CD4-positive, CD25-positive, alpha-beta regulatory T cell (primary cell): ENCODE results near the gene SLC49A4. TPM values are rescaled to one million over a fixed set of nuclear protein-coding genes. Genes with fewer than 3 reads are reported as not detected.

Experiments used
- ATAC-seq, 2 donors: fragments of 150-1000 bp; cut with Tn5 transposase; one replicate each; pipeline ENCODE4 v1.10.0; 2021; ENCODE audit warnings: low read depth in 2 of 2, moderate number of reproducible peaks in 2 of 2, moderate library complexity in 1 of 2
- DNase-seq, 3 donors: peaks; one replicate each; pipeline versions ENCODE4 v3.0.0 to v3.0.0-alpha.2; 2012 to 2022; ENCODE audit warnings: mixed read lengths in 1 of 3
- H3K27ac ChIP-seq: one replicate; pipeline ENCODE4 v1.7.0; 2013; ENCODE audit warnings: mild to moderate bottlenecking, low read length; ENCODE audit not compliant: insufficient read depth, poor library complexity, severe bottlenecking
- H3K27me3 ChIP-seq: one replicate; pipeline ENCODE4 v1.7.0; 2013; ENCODE audit warnings: low read length; ENCODE audit not compliant: control insufficient read depth, insufficient read depth
- H3K36me3 ChIP-seq: one replicate; pipeline ENCODE4 v1.7.0; 2013; ENCODE audit warnings: mild to moderate bottlenecking, low read length, moderate library complexity; ENCODE audit not compliant: control insufficient read depth, insufficient read depth
- H3K4me1 ChIP-seq: 2 replicates; pipeline ENCODE4 v1.7.0; 2013; ENCODE audit warnings: mild to moderate bottlenecking, low read length; ENCODE audit not compliant: insufficient read depth, control insufficient read depth, poor library complexity, severe bottlenecking
- H3K4me3 ChIP-seq: one replicate; pipeline ENCODE4 v1.7.0; 2013; ENCODE audit warnings: low read depth, mild to moderate bottlenecking, low read length, moderate library complexity
- H3K9me3 ChIP-seq, 2 experiments: 1 replicate in 1 of 2; 2 replicates in 1 of 2; pipeline ENCODE4 v1.7.0; 2013; ENCODE audit warnings: low read length in 2 of 2, mild to moderate bottlenecking in 1 of 2, moderate library complexity in 1 of 2; ENCODE audit not compliant: control insufficient read depth in 2 of 2
- H3K27ac Mint-ChIP-seq, 3 donors: one replicate each; pipeline ENCODE4 v1.8.0; 2020 to 2022; ENCODE audit warnings: mild to moderate bottlenecking in 3 of 3, mixed read lengths in 3 of 3, moderate library complexity in 2 of 3
- H3K27me3 Mint-ChIP-seq: one replicate; pipeline ENCODE4 v1.8.0; 2022; ENCODE audit warnings: mild to moderate bottlenecking, mixed read lengths
- H3K36me3 Mint-ChIP-seq: one replicate; pipeline ENCODE4 v1.8.0; 2020; ENCODE audit warnings: mixed read lengths
- H3K4me1 Mint-ChIP-seq, 4 donors: one replicate each; pipeline ENCODE4 v1.8.0; 2020 to 2022; ENCODE audit warnings: mixed read lengths in 4 of 4, mild to moderate bottlenecking in 1 of 4
- H3K4me3 Mint-ChIP-seq, 4 donors: one replicate each; pipeline ENCODE4 v1.8.0; 2020 to 2022; ENCODE audit warnings: mild to moderate bottlenecking in 4 of 4, mixed read lengths in 4 of 4, moderate library complexity in 3 of 4
- H3K9me3 Mint-ChIP-seq, 7 donors: one replicate each; pipeline ENCODE4 v1.8.0; 2020 to 2022; ENCODE audit warnings: mixed read lengths in 7 of 7, mild to moderate bottlenecking in 3 of 7, moderate library complexity in 2 of 7
- polyA plus RNA-seq, 4 donors: library from polyadenylated mRNA; unstranded; fragments of 300-500 nt; fragmentation: Illumina TruSeq; gene quantifications; one replicate each; pipeline ENCODE4 v1.2.3, GENCODE V29; 2021
- total RNA-seq: library from RNA; stranded (reverse); gene quantifications from one replicate; pipeline ENCODE4 v1.2.3, GENCODE V29; 2022

The SLC49A4 gene
- total and polyA plus RNA-seq, 5 donors from 2014 or later, result 2.3 to 6.3 (median 3.3) TPM

DNA sequence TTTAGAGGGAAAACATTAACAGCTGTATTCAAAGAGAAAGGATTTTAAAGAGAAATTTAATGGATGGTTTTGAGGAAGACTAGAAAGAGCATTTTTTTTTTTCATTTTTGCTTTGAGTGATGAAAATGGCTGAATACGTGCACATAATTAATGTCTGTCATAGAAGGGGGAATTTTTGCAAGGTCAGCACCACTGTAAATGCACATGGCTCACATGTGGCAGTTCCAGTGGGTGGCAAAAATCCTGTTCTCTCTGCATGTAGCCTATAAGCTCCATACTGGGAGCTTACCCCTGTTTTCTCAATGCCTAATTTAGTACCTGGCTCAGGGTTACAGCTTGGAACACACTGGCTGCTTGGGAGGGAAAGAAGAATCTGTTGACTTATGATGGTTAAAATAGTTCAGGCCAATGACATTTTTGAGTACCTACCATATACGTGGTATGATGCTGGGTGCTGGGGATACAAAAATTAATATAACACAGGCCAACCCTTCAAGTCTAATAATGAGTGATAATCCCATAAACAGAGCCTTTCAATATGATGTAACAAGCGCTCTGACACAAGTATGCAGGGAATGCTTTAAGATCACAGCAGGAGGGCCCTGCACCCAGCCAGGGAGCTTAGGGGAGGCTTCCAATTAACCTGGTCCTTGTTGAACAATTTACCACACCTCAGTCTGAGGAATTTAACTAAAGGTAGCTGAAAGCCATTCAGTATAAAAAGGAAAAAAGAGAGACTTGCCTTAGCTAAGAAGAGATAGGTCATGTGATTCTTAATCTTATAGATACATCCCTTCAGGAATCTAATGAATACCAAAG, 34.2 kb upstream of the SLC49A4 start:
- Histone ChIP-seq H3K9me3 (no peaks in the 10 kb centered on the region), H3K4me3 (no peak overlapping the region), H3K27ac (no peak overlapping the region), H3K36me3 (peaks cover 21% of the 10 kb centered on the region), H3K27me3 (no peaks in the 10 kb centered on the region), H3K4me1 (no peaks in the 10 kb centered on the region)
- no peak for DNase-seq
- peaks cover 22% of the 10 kb centered on the region for H3K36me3 Mint-ChIP-seq
- H3K4me1 Mint-ChIP-seq, result peaks cover 4 to 21% (median 12%) of the 10 kb centered on the region in 4 donors
- H3K27ac Mint-ChIP-seq, result peak overlapping the region; percentile 33 to 82 (median 44)
- ATAC-seq, result no peak
- H3K4me3 Mint-ChIP-seq, result no peak overlapping the region
- no peaks in the 10 kb centered on the region for H3K27me3 Mint-ChIP-seq
- H3K9me3 Mint-ChIP-seq, result no peaks in the 10 kb centered on the region

DNA sequence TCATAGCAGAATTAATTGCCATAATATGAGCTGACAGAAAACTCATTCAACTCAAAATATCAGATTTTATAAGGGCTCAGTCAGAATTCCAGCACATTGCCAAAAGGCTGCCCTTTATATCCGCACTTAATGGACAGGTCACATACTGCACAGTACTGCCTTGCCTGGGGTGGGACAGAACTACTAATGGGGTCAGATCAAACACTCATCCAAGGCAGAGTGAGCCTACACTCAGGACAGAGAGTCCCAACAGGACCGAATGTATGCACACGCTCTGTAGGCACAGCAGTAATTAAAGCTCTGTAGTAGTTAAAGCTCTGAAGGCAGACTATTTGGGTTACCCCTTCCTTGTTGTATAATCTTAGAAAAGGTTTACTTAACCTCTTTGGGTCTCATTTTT, 28.4 kb upstream of the SLC49A4 start:
- Histone ChIP-seq H3K27ac (no peak overlapping the region), H3K36me3 (peaks cover 27% of the 10 kb centered on the region), H3K4me1 (no peaks in the 10 kb centered on the region), H3K4me3 (no peak overlapping the region), H3K9me3 (no peaks in the 10 kb centered on the region), H3K27me3 (no peaks in the 10 kb centered on the region)
- Mint-ChIP-seq H3K27me3 (no peaks in the 10 kb centered on the region), H3K4me3 (no peak overlapping the region), H3K36me3 (peaks cover 49% of the 10 kb centered on the region), H3K9me3 (peaks cover 0 to 1% (median 0%) of the 10 kb centered on the region in 7 donors), H3K4me1 (peaks cover 0 to 16% (median 10%) of the 10 kb centered on the region in 4 donors), H3K27ac (no peak overlapping the region)
- DNase-seq (no peak), ATAC-seq (no peak)

DNA sequence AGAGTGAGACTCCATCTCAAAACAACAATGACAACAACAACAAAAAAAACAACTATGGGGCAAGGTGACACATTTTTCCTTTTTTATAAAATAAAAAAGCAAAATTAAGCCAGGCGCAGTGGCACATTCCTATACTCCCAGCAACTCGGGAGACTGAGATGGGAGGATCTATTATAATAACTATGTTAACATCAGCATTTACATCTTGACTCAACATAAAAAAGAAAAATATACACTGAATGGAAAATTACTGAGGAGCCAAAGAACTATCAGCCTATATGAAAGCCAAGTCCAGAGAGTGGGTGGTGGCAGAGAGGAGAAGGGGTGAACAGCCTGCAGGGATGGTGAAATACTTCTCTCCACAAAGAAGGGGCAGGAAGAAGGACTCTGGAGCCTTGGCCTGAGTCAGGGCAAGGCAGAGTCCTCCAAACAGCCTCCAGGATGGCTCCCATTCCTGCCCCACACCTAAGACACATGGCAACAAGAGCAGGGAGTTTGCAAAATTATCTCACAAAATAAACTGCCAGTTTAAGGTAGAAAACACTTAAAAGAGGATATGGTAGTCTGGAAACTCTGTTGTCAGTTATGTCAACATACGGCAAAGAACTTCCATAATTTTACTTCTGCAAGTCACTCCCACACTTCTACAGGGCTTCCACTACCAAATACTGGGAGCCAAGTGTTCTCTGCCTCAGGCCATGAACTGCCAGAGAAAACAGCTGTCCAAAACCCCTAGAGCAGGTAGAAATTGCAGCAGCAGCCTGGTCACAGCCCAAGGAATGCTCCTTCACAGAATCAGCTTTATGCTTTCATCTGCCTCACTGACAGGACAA, 27.1 kb upstream of the SLC49A4 start:
- ATAC-seq, result no peak
- H3K4me3 Mint-ChIP-seq, result no peak overlapping the region
- peak overlapping the region in 2 of 3 donors; percentile 53 to 72 for H3K27ac Mint-ChIP-seq
- H3K27me3 Mint-ChIP-seq, result no peaks in the 10 kb centered on the region
- H3K9me3 ChIP-seq, result no peaks in the 10 kb centered on the region
- H3K36me3 ChIP-seq, result peaks cover 27% of the 10 kb centered on the region
- H3K4me1 Mint-ChIP-seq, result peaks cover 0 to 19% (median 8%) of the 10 kb centered on the region in 4 donors
- no peak for DNase-seq
- H3K27ac ChIP-seq, result no peak overlapping the region
- H3K27me3 ChIP-seq, result no peaks in the 10 kb centered on the region
- no peak overlapping the region for H3K4me3 ChIP-seq
- no peaks in the 10 kb centered on the region for H3K4me1 ChIP-seq
- H3K36me3 Mint-ChIP-seq, result peaks cover 39% of the 10 kb centered on the region
- peaks cover 0 to 1% (median 0%) of the 10 kb centered on the region in 7 donors for H3K9me3 Mint-ChIP-seq

DNA sequence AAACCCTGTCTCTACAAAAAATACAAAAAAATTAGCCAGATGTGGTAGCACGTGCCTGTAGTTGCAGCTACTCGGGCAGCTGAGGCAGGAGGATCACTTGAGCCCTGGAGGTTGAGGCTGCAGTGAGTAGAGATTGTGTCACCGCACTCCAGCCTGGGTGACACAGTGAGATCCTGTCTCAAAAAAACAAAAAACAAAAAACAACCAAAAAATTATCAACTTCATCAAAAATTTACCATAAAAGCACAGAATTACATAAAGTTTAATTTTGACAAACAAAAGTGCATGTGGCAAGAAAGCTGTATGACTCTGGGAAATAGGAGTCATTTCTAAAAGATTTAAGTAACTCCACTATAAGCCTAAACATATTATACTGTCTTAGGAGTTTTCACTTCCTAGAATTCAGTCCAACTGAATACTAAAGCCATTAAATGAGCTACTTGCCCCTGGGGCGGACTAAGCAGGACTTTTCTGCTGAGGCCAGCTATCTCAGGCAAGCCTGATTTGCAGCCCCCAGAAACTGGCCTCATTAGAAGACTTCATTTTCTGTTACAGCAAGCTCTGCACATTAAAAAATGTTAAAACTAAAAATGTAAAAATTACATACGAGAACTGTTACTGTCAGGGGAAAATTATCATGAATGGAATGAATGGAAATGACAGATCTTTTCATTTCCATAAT, 24.2 kb upstream of the SLC49A4 start:
- no peaks in the 10 kb centered on the region for H3K4me1 ChIP-seq
- ATAC-seq, result no peak
- no peak overlapping the region for H3K27ac ChIP-seq
- H3K9me3 Mint-ChIP-seq, result peaks cover 0 to 1% (median 0%) of the 10 kb centered on the region in 7 donors
- peaks cover 0 to 18% (median 5%) of the 10 kb centered on the region in 4 donors for H3K4me1 Mint-ChIP-seq
- H3K36me3 Mint-ChIP-seq, result peaks cover 40% of the 10 kb centered on the region
- no peaks in the 10 kb centered on the region for H3K27me3 ChIP-seq
- no peaks in the 10 kb centered on the region for H3K9me3 ChIP-seq
- peaks cover 28% of the 10 kb centered on the region for H3K36me3 ChIP-seq
- no peaks in the 10 kb centered on the region for H3K27me3 Mint-ChIP-seq
- no peak overlapping the region for H3K4me3 Mint-ChIP-seq
- H3K4me3 ChIP-seq, result no peak overlapping the region
- no peak overlapping the region for H3K27ac Mint-ChIP-seq
- DNase-seq, result no peak

DNA sequence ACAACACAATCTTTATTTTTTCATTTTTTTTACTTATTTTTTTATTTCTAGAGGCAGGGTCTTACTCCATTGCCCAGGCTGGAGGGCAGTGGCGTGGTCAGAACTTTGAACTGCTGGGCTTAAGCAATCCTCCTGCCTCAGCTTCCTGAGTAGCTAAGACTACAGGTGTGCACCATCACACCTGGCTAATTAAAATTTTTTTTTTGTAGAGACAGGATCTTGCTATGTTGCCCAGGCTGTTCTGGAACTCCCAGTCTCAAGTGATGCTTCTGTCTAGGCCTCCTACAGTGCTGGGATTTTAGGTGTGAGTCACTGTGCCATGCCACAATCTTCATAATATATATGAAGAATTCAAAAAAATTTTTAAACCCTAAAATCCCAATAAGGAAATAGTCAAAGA, 22.0 kb upstream of the SLC49A4 start:
- Histone ChIP-seq H3K4me3 (no peak overlapping the region), H3K4me1 (no peaks in the 10 kb centered on the region), H3K27me3 (no peaks in the 10 kb centered on the region), H3K9me3 (no peaks in the 10 kb centered on the region), H3K27ac (no peak overlapping the region), H3K36me3 (peaks cover 21% of the 10 kb centered on the region)
- H3K27ac Mint-ChIP-seq, result no peak overlapping the region
- H3K9me3 Mint-ChIP-seq, result no peaks in the 10 kb centered on the region
- H3K4me1 Mint-ChIP-seq, result peaks cover 0 to 18% (median 10%) of the 10 kb centered on the region in 4 donors
- peaks cover 23% of the 10 kb centered on the region for H3K36me3 Mint-ChIP-seq
- H3K27me3 Mint-ChIP-seq, result no peaks in the 10 kb centered on the region
- ATAC-seq (no peak), DNase-seq (no peak)
- H3K4me3 Mint-ChIP-seq, result no peak overlapping the region

DNA sequence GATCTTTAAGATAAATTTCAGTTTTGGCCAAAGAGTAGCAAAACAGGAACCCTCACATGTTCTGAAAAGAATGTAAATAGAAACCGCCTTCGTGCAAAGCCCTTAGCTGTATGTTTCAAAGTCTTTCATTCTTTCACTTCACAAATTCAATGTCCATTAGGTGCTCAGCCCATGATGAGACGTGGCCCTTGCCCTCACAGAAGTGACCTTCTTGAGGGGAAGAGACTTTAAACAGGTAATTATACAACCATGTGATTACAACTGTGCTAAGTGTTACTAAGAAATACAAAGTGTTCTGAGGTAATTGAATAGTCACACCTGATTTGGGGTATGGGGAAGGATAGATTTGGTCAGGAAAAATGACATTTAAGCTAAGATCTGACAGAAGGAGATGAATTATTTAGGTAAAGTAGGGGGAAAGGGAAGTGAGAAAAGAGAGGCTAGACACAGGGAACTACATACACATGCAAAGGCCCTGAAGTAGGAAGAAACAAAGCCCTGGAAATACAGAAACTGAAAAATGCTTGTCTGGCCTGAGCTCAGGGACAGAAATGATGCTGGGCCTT, 20.8 kb upstream of the SLC49A4 start:
- H3K4me1 ChIP-seq, result no peaks in the 10 kb centered on the region
- Mint-ChIP-seq H3K4me1 (peaks cover 0 to 14% (median 9%) of the 10 kb centered on the region in 4 donors), H3K4me3 (no peak overlapping the region), H3K36me3 (peaks cover 15% of the 10 kb centered on the region), H3K27me3 (no peaks in the 10 kb centered on the region), H3K9me3 (no peaks in the 10 kb centered on the region), H3K27ac (peak overlapping the region in 2 of 3 donors; percentile 2 to 10)
- no peak overlapping the region for H3K27ac ChIP-seq
- peaks cover 13% of the 10 kb centered on the region for H3K36me3 ChIP-seq
- DNase-seq, result no peak
- no peak overlapping the region for H3K4me3 ChIP-seq
- ATAC-seq, result no peak
- H3K27me3 ChIP-seq, result no peaks in the 10 kb centered on the region
- no peaks in the 10 kb centered on the region for H3K9me3 ChIP-seq

DNA sequence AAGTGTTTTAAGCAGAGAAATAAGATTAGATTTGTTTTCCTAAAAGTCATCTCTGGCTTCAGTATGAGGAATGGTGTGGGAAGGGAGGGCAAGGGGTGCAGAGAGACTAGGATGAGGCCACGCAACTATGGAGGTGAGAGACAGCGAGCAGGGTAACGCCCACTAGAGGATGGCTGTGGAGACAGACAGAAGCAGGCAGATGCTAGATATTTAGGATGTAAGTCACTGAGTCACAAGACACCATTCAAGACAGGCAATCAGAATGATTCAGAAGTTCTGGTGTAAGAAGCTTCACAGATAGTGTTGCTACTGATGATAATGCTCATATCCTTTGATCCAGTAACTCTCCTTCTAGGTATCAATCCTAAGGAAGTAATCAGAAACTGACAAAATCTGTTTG, 20.3 kb upstream of the SLC49A4 start:
- no peak overlapping the region for H3K4me3 ChIP-seq
- DNase-seq, result no peak
- Mint-ChIP-seq H3K9me3 (no peaks in the 10 kb centered on the region), H3K36me3 (peaks cover 12% of the 10 kb centered on the region), H3K4me1 (peaks cover 0 to 14% (median 7%) of the 10 kb centered on the region in 4 donors), H3K4me3 (no peak overlapping the region), H3K27me3 (no peaks in the 10 kb centered on the region), H3K27ac (peak overlapping the region in 1 of 3 donors; percentile 2)
- peaks cover 13% of the 10 kb centered on the region for H3K36me3 ChIP-seq
- no peaks in the 10 kb centered on the region for H3K27me3 ChIP-seq
- H3K9me3 ChIP-seq, result no peaks in the 10 kb centered on the region
- H3K4me1 ChIP-seq, result no peaks in the 10 kb centered on the region
- H3K27ac ChIP-seq, result no peak overlapping the region
- ATAC-seq, result no peak
